Measurements from ENCODE around the gene AMDHD1.
"Not testable (repeated sequence)": the region's sequence is repeated elsewhere in the genome, so short reads cannot be mapped to it uniquely, and the experiment has no call there.

Gene AMDHD1

GRCh38 chr12:95966287-95966870 is 23.2 kb downstream of the AMDHD1 start:
- no peak for DNase-seq

- no peak for DNase-seq
Measured at GRCh38 chr12:95967301-95967700, 24.2 kb downstream of the AMDHD1 start.

GRCh38 chr12:95969116-95969515 is 26.0 kb downstream of the AMDHD1 start:
- DNase-seq = not testable (repeated sequence)

- no peak for DNase-seq
Measured at GRCh38 chr12:95970905-95971304, 27.8 kb downstream of the AMDHD1 start.

- DNase-seq = no peak
Measured at GRCh38 chr12:95972832-95973456, 29.8 kb downstream of the AMDHD1 start.

- DNase-seq = no peak
Measured at GRCh38 chr12:95974358-95974757, 31.2 kb downstream of the AMDHD1 start.

- DNase-seq = no peak
Measured at GRCh38 chr12:95975491-95975890, 32.4 kb downstream of the AMDHD1 start.

- no peak for DNase-seq
Measured at GRCh38 chr12:95976416-95976832, 33.3 kb downstream of the AMDHD1 start.

GRCh38 chr12:95977764-95978305 is 34.7 kb downstream of the AMDHD1 start:
- no peak for DNase-seq

GRCh38 chr12:95978351-95978750 is 35.2 kb downstream of the AMDHD1 start:
- no peak for DNase-seq

- no peak for DNase-seq
Measured at GRCh38 chr12:95978774-95979173, 35.6 kb downstream of the AMDHD1 start.

- no peak for DNase-seq
Measured at GRCh38 chr12:95980437-95980836, 37.3 kb downstream of the AMDHD1 start.

GRCh38 chr12:95982602-95983001 is 39.5 kb downstream of the AMDHD1 start:
- DNase-seq = no peak

GRCh38 chr12:95984682-95985081 is 41.6 kb downstream of the AMDHD1 start:
- DNase-seq = no peak

GRCh38 chr12:95986635-95987570 is 43.8 kb downstream of the AMDHD1 start:
- DNase-seq = no peak

- DNase-seq = no peak
Measured at GRCh38 chr12:95988506-95989275, 45.6 kb downstream of the AMDHD1 start.

- DNase-seq = no peak
Measured at GRCh38 chr12:95989504-95990123, 46.5 kb downstream of the AMDHD1 start.

GRCh38 chr12:95990136-95990535 is 47.0 kb downstream of the AMDHD1 start:
- no peak for DNase-seq

GRCh38 chr12:95993907-95994306 is 50.8 kb downstream of the AMDHD1 start:
- no peak for DNase-seq

GRCh38 chr12:95994476-95994875 is 51.3 kb downstream of the AMDHD1 start:
- no peak for DNase-seq

- no peak for DNase-seq
Measured at GRCh38 chr12:95995238-95996031, 52.3 kb downstream of the AMDHD1 start.

All from bone marrow (tissue), 2 donors.